GM12891 (cell line): ENCODE results near the gene PUS3.

Experiments
- PAX5 ChIP-seq: IDR thresholded peaks from 2 replicates; pipeline ENCODE4 v1.6.1; 2011; ENCODE audit warnings: low read length, moderate library complexity, mild to moderate bottlenecking; ENCODE audit not compliant: insufficient read depth, severe bottlenecking
- POLR2A ChIP-seq: IDR thresholded peaks from 2 replicates; pipeline ENCODE4 v1.6.1; 2011; ENCODE audit warnings: low read depth, low read length, control low read depth
- POLR2AphosphoS5 ChIP-seq: IDR thresholded peaks from 2 replicates; pipeline ENCODE4 v1.6.1; 2011; ENCODE audit warnings: low read depth, low read length, control low read depth
- SPI1 ChIP-seq: IDR thresholded peaks from 2 replicates; pipeline ENCODE4 v1.6.1; 2011; ENCODE audit warnings: low read depth, low read length, control low read depth
- TAF1 ChIP-seq: IDR thresholded peaks from 2 replicates; pipeline ENCODE4 v1.6.1; 2011; ENCODE audit warnings: low read depth, low read length, control low read depth

DNA sequence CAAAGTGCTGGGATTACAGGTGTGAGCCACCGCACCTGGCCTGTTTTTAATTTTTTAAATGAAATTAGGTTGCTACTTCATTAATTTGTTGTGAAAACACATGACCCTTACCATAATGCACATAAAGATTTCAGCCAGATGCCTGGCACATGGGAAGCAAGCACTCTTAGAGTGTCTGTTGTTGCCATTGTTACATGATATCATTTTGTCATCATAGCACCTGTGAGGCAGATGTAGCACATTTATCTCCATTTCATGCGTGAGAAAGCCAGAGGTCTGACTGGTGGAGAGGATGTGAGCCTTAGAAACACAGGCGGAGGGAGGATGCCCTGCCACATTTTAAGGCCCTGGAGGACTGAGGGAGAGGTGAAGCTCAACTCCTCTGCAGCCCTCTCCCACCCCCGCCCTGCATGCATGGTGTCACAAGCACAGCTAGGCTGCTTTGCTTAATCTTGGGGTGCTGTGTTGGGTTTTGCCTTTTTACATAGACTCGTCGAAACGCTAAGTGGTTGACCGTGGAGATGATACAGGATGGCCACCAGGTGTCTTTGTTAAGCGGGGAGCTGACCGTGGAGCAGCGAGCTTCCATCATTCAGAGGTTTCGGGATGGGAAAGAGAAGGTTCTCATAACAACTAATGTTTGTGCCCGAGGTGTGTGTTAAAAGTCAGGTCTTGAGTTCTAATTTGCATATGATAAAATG lies 15.3 kb upstream of the PUS3 start:
- TF ChIP-seq PAX5 (no peak), SPI1 (no peak), POLR2AphosphoS5 (no peak), TAF1 (no peak), POLR2A (no peak)
